NCI-H1092 treated with DMSO at 0.1 percent for 48 hours (cell line): Measurements from ENCODE around the gene TCN2.
"Not testable (repeated sequence)": the region's sequence is repeated elsewhere in the genome, so short reads cannot be mapped to it uniquely, and the experiment has no call there.

Experiments used
- DNase-seq: peaks from one replicate; lab custom pipeline; 2025; lab: John Stamatoyannopoulos, UW

Gene TCN2

GRCh38 chr22:30610299-30610698 lies 3.3 kb downstream of the TCN2 start:
- DNase-seq, result no peak

GRCh38 chr22:30611197-30611596 lies 4.2 kb downstream of the TCN2 start:
- DNase-seq, result no peak

- no peak for DNase-seq
These were observed 5.8 kb downstream of the TCN2 start for GRCh38 chr22:30612789-30613188.

- DNase-seq, result no peak
These were observed 7.3 kb downstream of the TCN2 start for GRCh38 chr22:30614268-30614667.

GRCh38 chr22:30614879-30615278 lies 7.9 kb downstream of the TCN2 start:
- no peak for DNase-seq

GRCh38 chr22:30615543-30615954 lies 8.6 kb downstream of the TCN2 start:
- no peak for DNase-seq

- no peak for DNase-seq
These were observed 10.8 kb downstream of the TCN2 start for GRCh38 chr22:30617819-30618218.

- DNase-seq, result not testable (repeated sequence)
These were observed 12.9 kb downstream of the TCN2 start for GRCh38 chr22:30619909-30620308.

GRCh38 chr22:30626413-30626812 lies 19.4 kb downstream of the TCN2 start:
- DNase-seq, result no peak

- no peak for DNase-seq
These were observed 20.5 kb downstream of the TCN2 start for GRCh38 chr22:30627471-30627870.

- peak; percentile 16 for DNase-seq
These were observed 21.5 kb downstream of the TCN2 start for GRCh38 chr22:30628491-30628890.

- DNase-seq, result not testable (repeated sequence)
These were observed 24.5 kb downstream of the TCN2 start for GRCh38 chr22:30631469-30631868.

GRCh38 chr22:30634471-30635233 lies 27.7 kb downstream of the TCN2 start:
- peak; percentile 69 for DNase-seq

GRCh38 chr22:30635273-30636225 lies 28.6 kb downstream of the TCN2 start, which contains the start of gene SLC35E4:
Gene SLC35E4, plus strand, starts transcription at chr22:30635781. Its CDS starts 670 bp downstream, at chr22:30636451.
- peak; percentile 86 for DNase-seq

GRCh38 chr22:30636226-30637077 lies 29.5 kb downstream of the TCN2 start:
- no peak for DNase-seq

GRCh38 chr22:30637701-30638114 lies 30.7 kb downstream of the TCN2 start:
- DNase-seq, result no peak

GRCh38 chr22:30640361-30640760 lies 33.4 kb downstream of the TCN2 start:
- no peak for DNase-seq

- no peak for DNase-seq
These were observed 34.0 kb downstream of the TCN2 start for GRCh38 chr22:30640839-30641430.

- no peak for DNase-seq
These were observed 36.3 kb downstream of the TCN2 start for GRCh38 chr22:30643055-30643875.

GRCh38 chr22:30646518-30647160 lies 39.7 kb downstream of the TCN2 start:
- DNase-seq, result no peak
